Ovary (tissue), 3 donors: ENCODE measurements around the gene ZG16.

Experiments
- POLR2A ChIP-seq: fragments of 450-650 bp; IDR thresholded peaks from one replicate; pipeline ENCODE4 v1.6.1; 2017; ENCODE audit warnings: antibody characterized with exemption, mild to moderate bottlenecking, moderate library complexity
- TF ChIP-seq, protein P1 (sequence below), 3 donors: fragments of 450-650 bp in 2 of 3; fragments of 200-600 bp in 1 of 3; IDR thresholded peaks; one replicate each; pipeline versions ENCODE4 v1.5.1 to v1.8.0; 2016 to 2022; ENCODE audit warnings: antibody characterized with exemption in 3 of 3, mild to moderate bottlenecking in 1 of 3
- donor health status: DM: no; HTN: no; CAD: no.

DNA sequence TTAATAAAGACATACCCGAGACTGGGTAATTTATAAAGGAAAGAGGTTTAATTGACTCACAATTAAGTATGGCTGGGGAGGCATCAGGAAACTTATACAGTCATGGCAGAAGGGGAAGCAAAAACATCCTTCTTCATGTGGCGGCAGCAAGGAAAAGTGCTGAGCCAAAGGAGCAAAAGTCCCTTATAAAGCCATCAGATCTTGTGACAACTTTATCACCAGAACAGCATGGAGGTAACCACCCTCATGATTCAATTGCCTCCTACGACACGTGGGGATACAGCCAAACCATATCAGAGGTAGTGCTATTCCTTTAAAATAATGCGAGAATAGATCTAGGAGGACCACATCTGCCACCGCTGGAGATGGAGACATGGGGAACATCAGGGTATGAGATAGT lies 41.3 kb upstream of the ZG16 start:
- no peak for TF ChIP-seq POLR2A
- TF ChIP-seq, protein P1, sequence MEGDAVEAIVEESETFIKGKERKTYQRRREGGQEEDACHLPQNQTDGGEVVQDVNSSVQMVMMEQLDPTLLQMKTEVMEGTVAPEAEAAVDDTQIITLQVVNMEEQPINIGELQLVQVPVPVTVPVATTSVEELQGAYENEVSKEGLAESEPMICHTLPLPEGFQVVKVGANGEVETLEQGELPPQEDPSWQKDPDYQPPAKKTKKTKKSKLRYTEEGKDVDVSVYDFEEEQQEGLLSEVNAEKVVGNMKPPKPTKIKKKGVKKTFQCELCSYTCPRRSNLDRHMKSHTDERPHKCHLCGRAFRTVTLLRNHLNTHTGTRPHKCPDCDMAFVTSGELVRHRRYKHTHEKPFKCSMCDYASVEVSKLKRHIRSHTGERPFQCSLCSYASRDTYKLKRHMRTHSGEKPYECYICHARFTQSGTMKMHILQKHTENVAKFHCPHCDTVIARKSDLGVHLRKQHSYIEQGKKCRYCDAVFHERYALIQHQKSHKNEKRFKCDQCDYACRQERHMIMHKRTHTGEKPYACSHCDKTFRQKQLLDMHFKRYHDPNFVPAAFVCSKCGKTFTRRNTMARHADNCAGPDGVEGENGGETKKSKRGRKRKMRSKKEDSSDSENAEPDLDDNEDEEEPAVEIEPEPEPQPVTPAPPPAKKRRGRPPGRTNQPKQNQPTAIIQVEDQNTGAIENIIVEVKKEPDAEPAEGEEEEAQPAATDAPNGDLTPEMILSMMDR (IDR thresholded peaks at IDR 0.05) = no peak
